Measurements from ENCODE around the gene HOTAIR.

DNA sequence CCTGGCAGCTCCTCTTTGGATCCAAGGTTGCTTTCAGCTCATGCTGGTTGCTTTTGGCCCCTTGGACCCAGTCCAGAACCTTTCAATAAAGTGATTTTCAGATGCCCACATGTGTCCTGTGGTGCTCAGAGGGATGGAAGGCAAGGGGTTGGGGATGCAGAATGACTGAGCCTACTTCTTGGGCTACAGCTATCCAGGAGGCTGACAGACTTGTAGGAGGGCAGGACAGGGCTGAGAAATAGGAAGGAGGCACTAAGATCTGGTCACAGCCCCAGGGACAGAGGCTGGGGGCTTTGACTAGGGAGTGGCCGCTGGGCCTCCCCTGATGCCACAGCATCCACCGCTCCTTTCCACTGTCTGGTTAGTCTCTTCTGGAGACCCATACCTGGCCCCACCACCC is 3.1 kb downstream of the HOTAIR start:
- TF ChIP-seq, protein P1, sequence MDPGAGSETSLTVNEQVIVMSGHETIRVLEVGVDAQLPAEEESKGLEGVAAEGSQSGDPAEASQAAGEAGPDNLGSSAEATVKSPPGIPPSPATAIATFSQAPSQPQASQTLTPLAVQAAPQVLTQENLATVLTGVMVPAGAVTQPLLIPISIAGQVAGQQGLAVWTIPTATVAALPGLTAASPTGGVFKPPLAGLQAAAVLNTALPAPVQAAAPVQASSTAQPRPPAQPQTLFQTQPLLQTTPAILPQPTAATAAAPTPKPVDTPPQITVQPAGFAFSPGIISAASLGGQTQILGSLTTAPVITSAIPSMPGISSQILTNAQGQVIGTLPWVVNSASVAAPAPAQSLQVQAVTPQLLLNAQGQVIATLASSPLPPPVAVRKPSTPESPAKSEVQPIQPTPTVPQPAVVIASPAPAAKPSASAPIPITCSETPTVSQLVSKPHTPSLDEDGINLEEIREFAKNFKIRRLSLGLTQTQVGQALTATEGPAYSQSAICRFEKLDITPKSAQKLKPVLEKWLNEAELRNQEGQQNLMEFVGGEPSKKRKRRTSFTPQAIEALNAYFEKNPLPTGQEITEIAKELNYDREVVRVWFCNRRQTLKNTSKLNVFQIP (CRISPR knock-in tag; IDR thresholded peaks at IDR 0.05; ENCODE audit: borderline replicate concordance, low read depth): no peak
- no peak for TF ChIP-seq SNAI2 (CRISPR knock-in tag; IDR thresholded peaks at IDR 0.05)
- no peak for TF ChIP-seq ZC3H10 (CRISPR knock-in tag; IDR thresholded peaks at IDR 0.05)
- TF ChIP-seq BACH2 (CRISPR knock-in tag; IDR thresholded peaks at IDR 0.05; ENCODE audit: borderline replicate concordance): no peak
- no peak for TF ChIP-seq PATZ1 (CRISPR knock-in tag; IDR thresholded peaks at IDR 0.05; ENCODE audit: borderline replicate concordance)
- no peak for TF ChIP-seq ZNF70 (CRISPR knock-in tag; IDR thresholded peaks at IDR 0.05)
- no peak for TF ChIP-seq ZFP30 (CRISPR knock-in tag; IDR thresholded peaks at IDR 0.05)
- TF ChIP-seq, protein P2, sequence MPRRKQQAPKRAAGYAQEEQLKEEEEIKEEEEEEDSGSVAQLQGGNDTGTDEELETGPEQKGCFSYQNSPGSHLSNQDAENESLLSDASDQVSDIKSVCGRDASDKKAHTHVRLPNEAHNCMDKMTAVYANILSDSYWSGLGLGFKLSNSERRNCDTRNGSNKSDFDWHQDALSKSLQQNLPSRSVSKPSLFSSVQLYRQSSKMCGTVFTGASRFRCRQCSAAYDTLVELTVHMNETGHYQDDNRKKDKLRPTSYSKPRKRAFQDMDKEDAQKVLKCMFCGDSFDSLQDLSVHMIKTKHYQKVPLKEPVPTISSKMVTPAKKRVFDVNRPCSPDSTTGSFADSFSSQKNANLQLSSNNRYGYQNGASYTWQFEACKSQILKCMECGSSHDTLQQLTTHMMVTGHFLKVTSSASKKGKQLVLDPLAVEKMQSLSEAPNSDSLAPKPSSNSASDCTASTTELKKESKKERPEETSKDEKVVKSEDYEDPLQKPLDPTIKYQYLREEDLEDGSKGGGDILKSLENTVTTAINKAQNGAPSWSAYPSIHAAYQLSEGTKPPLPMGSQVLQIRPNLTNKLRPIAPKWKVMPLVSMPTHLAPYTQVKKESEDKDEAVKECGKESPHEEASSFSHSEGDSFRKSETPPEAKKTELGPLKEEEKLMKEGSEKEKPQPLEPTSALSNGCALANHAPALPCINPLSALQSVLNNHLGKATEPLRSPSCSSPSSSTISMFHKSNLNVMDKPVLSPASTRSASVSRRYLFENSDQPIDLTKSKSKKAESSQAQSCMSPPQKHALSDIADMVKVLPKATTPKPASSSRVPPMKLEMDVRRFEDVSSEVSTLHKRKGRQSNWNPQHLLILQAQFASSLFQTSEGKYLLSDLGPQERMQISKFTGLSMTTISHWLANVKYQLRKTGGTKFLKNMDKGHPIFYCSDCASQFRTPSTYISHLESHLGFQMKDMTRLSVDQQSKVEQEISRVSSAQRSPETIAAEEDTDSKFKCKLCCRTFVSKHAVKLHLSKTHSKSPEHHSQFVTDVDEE (CRISPR knock-in tag; IDR thresholded peaks at IDR 0.05): no peak
- no peak for TF ChIP-seq TOX (CRISPR knock-in tag; IDR thresholded peaks at IDR 0.05; ENCODE audit: borderline replicate concordance)
- TF ChIP-seq ZNF8 (CRISPR knock-in tag; IDR thresholded peaks at IDR 0.05): no peak
- TF ChIP-seq RARB (CRISPR knock-in tag; IDR thresholded peaks at IDR 0.05): no peak
